HFF-Myc (cell line): Measurements from ENCODE around the gene AUH.

Experiments
- DNase-seq: peaks from one replicate; pipeline ENCODE4 v3.0.0-alpha.2; 2011; ENCODE audit warnings: low read depth; ENCODE audit errors: extremely low read depth
- H3K4me3 ChIP-seq: replicated peaks from 2 replicates; pipeline ENCODE4 v1.5.1; 2011; ENCODE audit warnings: low read depth, mild to moderate bottlenecking, control low read depth, low read length
- TF ChIP-seq, protein P1 (sequence below): IDR thresholded peaks from 2 replicates; pipeline ENCODE4 v1.5.1; 2012; ENCODE audit warnings: mild to moderate bottlenecking, low read depth, low read length, control low read depth; ENCODE audit errors: missing control alignments

Gene AUH

DNA sequence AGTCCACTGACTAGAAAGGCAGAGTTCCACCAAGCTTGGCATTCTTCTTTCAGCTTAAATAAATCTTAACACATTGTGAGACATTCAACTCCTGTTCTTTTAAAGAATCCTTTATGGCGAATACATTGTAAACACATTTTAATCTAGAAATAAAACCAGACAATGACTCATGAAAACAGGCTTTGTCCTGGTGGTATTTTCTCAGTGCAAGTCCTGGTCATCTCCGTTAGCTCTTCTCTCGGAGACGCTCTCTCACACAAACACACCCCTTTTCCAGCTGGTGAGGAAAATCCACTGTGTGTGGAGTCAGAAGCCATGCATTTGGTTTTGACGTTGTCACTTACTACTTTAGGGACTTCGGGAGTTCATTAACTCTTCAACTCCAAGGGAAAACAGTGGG lies 140.4 kb downstream of the AUH start:
- TF ChIP-seq, protein P1, sequence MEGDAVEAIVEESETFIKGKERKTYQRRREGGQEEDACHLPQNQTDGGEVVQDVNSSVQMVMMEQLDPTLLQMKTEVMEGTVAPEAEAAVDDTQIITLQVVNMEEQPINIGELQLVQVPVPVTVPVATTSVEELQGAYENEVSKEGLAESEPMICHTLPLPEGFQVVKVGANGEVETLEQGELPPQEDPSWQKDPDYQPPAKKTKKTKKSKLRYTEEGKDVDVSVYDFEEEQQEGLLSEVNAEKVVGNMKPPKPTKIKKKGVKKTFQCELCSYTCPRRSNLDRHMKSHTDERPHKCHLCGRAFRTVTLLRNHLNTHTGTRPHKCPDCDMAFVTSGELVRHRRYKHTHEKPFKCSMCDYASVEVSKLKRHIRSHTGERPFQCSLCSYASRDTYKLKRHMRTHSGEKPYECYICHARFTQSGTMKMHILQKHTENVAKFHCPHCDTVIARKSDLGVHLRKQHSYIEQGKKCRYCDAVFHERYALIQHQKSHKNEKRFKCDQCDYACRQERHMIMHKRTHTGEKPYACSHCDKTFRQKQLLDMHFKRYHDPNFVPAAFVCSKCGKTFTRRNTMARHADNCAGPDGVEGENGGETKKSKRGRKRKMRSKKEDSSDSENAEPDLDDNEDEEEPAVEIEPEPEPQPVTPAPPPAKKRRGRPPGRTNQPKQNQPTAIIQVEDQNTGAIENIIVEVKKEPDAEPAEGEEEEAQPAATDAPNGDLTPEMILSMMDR = no peak
- no peak overlapping the region for H3K4me3 ChIP-seq
- no peak for DNase-seq

DNA sequence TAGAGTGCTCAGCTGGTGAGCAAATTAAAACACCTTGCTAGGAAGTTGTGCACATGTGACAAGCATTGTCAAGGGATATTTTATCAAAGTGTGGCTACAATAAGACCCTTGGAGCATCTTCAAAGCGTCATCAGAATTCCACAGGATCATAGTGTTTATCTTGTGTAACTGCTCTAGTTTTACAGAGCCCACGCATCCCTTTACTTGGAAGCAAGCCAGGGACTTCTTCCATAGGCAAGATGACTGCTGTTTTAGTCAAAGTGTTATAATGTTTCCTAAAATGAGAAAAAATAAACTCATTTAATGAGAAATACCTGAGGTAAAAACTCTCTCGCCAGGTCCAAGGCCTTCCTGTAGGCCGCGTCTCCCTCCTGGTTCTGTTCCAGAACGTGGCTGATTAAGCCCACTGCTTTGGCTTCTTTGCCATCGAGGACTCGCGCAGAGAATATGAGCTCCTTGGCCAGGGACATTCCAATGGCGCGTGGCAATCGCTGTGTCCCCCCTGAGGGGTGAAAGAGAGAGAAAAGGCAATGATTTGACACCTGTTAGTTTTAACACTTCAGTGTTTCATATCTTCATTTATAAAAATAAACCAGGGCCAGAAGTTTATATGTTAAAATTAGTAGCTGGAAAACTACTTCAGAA lies 141.1 kb downstream of the AUH start:
- TF ChIP-seq, protein P1 = no peak

DNA sequence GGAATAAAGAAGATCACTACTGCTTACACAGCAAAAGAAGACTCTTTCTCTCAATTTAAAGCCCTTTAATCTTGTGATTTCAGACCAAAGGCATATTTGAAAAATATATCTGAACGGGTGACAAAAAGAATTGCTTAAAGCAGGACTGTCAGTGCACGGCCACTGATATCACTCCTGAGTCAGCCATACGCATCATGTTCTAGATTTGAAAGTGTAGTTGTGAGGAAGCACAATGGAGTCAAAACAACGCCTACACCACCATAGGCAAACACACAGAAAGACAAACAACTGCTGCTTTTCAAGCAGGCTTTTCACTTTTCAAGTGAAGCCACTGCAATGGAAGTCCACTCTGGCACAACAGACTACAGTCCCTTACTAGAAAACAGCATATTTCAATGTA lies 141.7 kb downstream of the AUH start:
- no peak overlapping the region for H3K4me3 ChIP-seq
- TF ChIP-seq, protein P1 = no peak
- no peak for DNase-seq

More for the DNA sequence above, 141.1 kb downstream of the AUH start:
- DNase-seq = no peak
- no peak overlapping the region for H3K4me3 ChIP-seq

DNA sequence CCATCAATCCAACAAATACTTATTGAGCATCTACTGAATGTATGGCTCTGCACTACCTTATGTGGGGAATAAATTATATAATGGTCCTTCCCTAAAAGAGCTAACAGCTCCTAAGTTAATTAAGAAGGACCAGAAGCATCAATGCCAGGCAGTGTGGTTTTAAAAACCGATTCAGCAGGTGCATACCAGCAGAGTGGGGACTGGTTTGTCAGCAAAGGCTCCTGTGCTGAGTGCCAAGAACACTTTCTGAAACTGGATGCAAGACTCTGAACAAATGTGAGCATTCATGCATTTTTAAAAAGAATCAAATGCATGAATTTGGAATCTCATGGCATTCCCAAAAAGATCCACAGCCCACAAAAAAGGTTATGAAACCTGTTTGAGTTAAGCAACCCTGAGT lies 142.2 kb downstream of the AUH start:
- TF ChIP-seq, protein P1 = no peak
- no peak overlapping the region for H3K4me3 ChIP-seq
- DNase-seq = no peak

DNA sequence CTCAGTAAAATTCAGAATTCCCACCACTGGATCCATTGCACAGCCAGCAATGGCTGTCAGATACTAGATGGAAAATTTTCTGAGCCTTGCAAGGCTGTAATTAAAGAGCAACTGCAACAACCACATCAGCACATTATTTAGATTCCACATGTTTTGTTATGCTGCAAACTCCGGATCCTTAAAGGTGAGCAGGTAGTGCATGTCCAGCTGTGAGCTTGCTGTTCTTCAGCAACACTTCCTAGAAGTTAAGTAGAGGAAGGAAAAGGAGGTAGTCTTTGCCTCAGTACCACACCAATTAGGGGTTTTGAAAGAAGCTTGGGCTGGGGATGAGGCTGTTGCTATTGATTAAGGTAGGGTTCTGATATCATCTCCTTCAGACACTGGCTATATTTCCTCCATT lies 144.3 kb downstream of the AUH start:
- no peak for DNase-seq
- TF ChIP-seq, protein P1 = no peak

DNA sequence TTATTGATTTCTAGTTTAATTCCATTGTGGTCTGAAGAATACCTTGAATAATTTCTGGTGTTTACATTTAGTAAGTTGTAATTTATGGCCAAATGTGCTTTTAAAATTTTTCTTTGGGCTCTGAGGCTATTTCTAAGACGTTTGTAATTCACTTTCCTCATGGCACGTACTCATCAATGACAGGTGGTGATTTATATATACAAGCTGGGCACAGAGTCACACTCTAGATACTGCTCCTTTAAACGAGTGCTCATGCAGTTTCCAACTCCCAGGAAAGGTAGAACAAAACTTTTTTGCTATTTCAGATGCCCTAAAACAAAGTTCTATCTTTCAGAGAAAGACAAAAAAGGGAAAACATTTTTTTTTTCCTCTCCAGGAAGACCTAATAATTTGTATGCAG lies 146.9 kb downstream of the AUH start:
- H3K4me3 ChIP-seq = no peak overlapping the region
- TF ChIP-seq, protein P1 = no peak
- no peak for DNase-seq

More for the DNA sequence above, 144.3 kb downstream of the AUH start:
- no peak overlapping the region for H3K4me3 ChIP-seq

DNA sequence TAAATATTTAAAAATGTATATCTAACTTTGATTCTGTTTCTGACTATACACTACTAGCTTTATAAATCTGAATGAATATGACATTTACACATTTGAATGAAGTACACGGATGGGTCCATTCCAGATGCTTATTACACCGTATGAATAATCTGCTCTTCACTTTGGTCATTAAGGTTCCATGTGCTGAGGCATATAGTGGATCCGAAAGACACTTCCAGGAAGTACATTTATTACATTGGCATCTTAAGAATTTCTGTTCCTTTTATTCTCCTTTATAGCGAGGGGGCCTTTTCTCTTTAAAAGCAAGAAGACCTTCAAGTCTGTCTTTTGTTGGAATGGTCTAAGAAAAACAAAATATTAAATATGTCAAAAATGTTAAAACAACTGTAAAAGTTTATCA lies 147.6 kb downstream of the AUH start:
- DNase-seq = no peak

More for the DNA sequence above, 147.6 kb downstream of the AUH start:
- TF ChIP-seq, protein P1 = no peak
- no peak overlapping the region for H3K4me3 ChIP-seq
